Activated naive CD8-positive, alpha-beta T cell treated with anti-CD3 and anti-CD28 coated beads, Interleukin-2, amount 50 U/mL, for 24 hours (primary cell): ENCODE results near the gene MACROH2A1.

Source experiments
- ATAC-seq: fragments of 150-1000 bp; cut with Tn5 transposase; one replicate; pipeline ENCODE4 v1.10.0; 2021
- DNase-seq: peaks from one replicate; pipeline ENCODE4 v3.0.0; 2021
- H3K27ac Mint-ChIP-seq: one replicate; pipeline ENCODE4 v1.8.0; 2021; ENCODE audit warnings: mild to moderate bottlenecking, mixed read lengths
- H3K27me3 Mint-ChIP-seq: one replicate; pipeline ENCODE4 v1.8.0; 2021; ENCODE audit warnings: mixed read lengths
- H3K36me3 Mint-ChIP-seq: one replicate; pipeline ENCODE4 v1.8.0; 2021; ENCODE audit warnings: low read depth, mixed read lengths
- H3K4me1 Mint-ChIP-seq: one replicate; pipeline ENCODE4 v1.8.0; 2021; ENCODE audit warnings: mixed read lengths
- H3K4me3 Mint-ChIP-seq: one replicate; pipeline ENCODE4 v1.8.0; 2021; ENCODE audit warnings: mild to moderate bottlenecking, moderate library complexity, mixed read lengths
- H3K9me3 Mint-ChIP-seq: one replicate; pipeline ENCODE4 v1.8.0; 2021; ENCODE audit warnings: mixed read lengths

Gene MACROH2A1

GRCh38 chr5:135333732-135334515 lies 65.1 kb downstream of the MACROH2A1 start:
- H3K27me3 Mint-ChIP-seq: no peaks in the 10 kb centered on the region
- H3K27ac Mint-ChIP-seq: peak overlapping the region; percentile 41
- peaks cover 22% of the 10 kb centered on the region for H3K36me3 Mint-ChIP-seq
- H3K9me3 Mint-ChIP-seq: no peaks in the 10 kb centered on the region
- ATAC-seq (no peak), DNase-seq (no peak)
- no peak overlapping the region for H3K4me3 Mint-ChIP-seq
- H3K4me1 Mint-ChIP-seq: peaks cover 11% of the 10 kb centered on the region

- H3K4me3 Mint-ChIP-seq: no peak overlapping the region
- no peak for ATAC-seq
- no peak overlapping the region for H3K27ac Mint-ChIP-seq
- no peak for DNase-seq
- H3K27me3 Mint-ChIP-seq: no peaks in the 10 kb centered on the region
- peaks cover 11% of the 10 kb centered on the region for H3K4me1 Mint-ChIP-seq
- no peaks in the 10 kb centered on the region for H3K9me3 Mint-ChIP-seq
- H3K36me3 Mint-ChIP-seq: peaks cover 20% of the 10 kb centered on the region
Observed at GRCh38 chr5:135332519-135333150, 66.4 kb downstream of the MACROH2A1 start.

- Mint-ChIP-seq H3K27ac (no peak overlapping the region), H3K4me1 (peaks cover 11% of the 10 kb centered on the region), H3K4me3 (no peak overlapping the region), H3K27me3 (no peaks in the 10 kb centered on the region), H3K9me3 (no peaks in the 10 kb centered on the region), H3K36me3 (peaks cover 18% of the 10 kb centered on the region)
- no peak for DNase-seq
- no peak for ATAC-seq
Observed at GRCh38 chr5:135331612-135332011, 67.4 kb downstream of the MACROH2A1 start.

GRCh38 chr5:135330798-135331096 lies 68.3 kb downstream of the MACROH2A1 start:
- Mint-ChIP-seq H3K4me1 (peaks cover 15% of the 10 kb centered on the region), H3K27me3 (no peaks in the 10 kb centered on the region), H3K4me3 (no peak overlapping the region), H3K9me3 (no peaks in the 10 kb centered on the region), H3K27ac (no peak overlapping the region), H3K36me3 (peaks cover 18% of the 10 kb centered on the region)
- ATAC-seq (no peak), DNase-seq (no peak)

- Mint-ChIP-seq H3K27ac (no peak overlapping the region), H3K9me3 (no peaks in the 10 kb centered on the region), H3K27me3 (no peaks in the 10 kb centered on the region), H3K4me1 (peaks cover 16% of the 10 kb centered on the region), H3K4me3 (no peak overlapping the region), H3K36me3 (peaks cover 18% of the 10 kb centered on the region)
- ATAC-seq (no peak), DNase-seq (no peak)
Observed at GRCh38 chr5:135329913-135330797, 68.9 kb downstream of the MACROH2A1 start.

- H3K9me3 Mint-ChIP-seq: no peaks in the 10 kb centered on the region
- no peak overlapping the region for H3K4me3 Mint-ChIP-seq
- no peak overlapping the region for H3K27ac Mint-ChIP-seq
- no peak for ATAC-seq
- peaks cover 14% of the 10 kb centered on the region for H3K36me3 Mint-ChIP-seq
- no peaks in the 10 kb centered on the region for H3K27me3 Mint-ChIP-seq
- DNase-seq: no peak
- peaks cover 11% of the 10 kb centered on the region for H3K4me1 Mint-ChIP-seq
Observed at GRCh38 chr5:135329066-135329912, 69.7 kb downstream of the MACROH2A1 start.

GRCh38 chr5:135328128-135328687 lies 70.8 kb downstream of the MACROH2A1 start:
- Mint-ChIP-seq H3K27ac (no peak overlapping the region), H3K4me1 (peaks cover 11% of the 10 kb centered on the region), H3K36me3 (peaks cover 9% of the 10 kb centered on the region), H3K9me3 (no peaks in the 10 kb centered on the region), H3K27me3 (no peaks in the 10 kb centered on the region), H3K4me3 (no peak overlapping the region)
- ATAC-seq: no peak
- DNase-seq: no peak

GRCh38 chr5:135327429-135328127 lies 71.5 kb downstream of the MACROH2A1 start:
- peaks cover 11% of the 10 kb centered on the region for H3K4me1 Mint-ChIP-seq
- no peak overlapping the region for H3K4me3 Mint-ChIP-seq
- H3K9me3 Mint-ChIP-seq: no peaks in the 10 kb centered on the region
- H3K27me3 Mint-ChIP-seq: no peaks in the 10 kb centered on the region
- ATAC-seq: no peak
- no peak for DNase-seq
- H3K36me3 Mint-ChIP-seq: peaks cover 7% of the 10 kb centered on the region
- H3K27ac Mint-ChIP-seq: no peak overlapping the region

- no peaks in the 10 kb centered on the region for H3K27me3 Mint-ChIP-seq
- H3K4me1 Mint-ChIP-seq: peaks cover 11% of the 10 kb centered on the region
- H3K4me3 Mint-ChIP-seq: no peak overlapping the region
- DNase-seq (no peak), ATAC-seq (no peak)
- H3K27ac Mint-ChIP-seq: no peak overlapping the region
- H3K9me3 Mint-ChIP-seq: no peaks in the 10 kb centered on the region
- H3K36me3 Mint-ChIP-seq: peaks cover under 1% of the 10 kb centered on the region
Observed at GRCh38 chr5:135326296-135327254, 72.5 kb downstream of the MACROH2A1 start.

GRCh38 chr5:135324897-135325650 lies 74.0 kb downstream of the MACROH2A1 start:
- H3K36me3 Mint-ChIP-seq: no peaks in the 10 kb centered on the region
- ATAC-seq (no peak), DNase-seq (no peak)
- no peaks in the 10 kb centered on the region for H3K9me3 Mint-ChIP-seq
- no peak overlapping the region for H3K27ac Mint-ChIP-seq
- no peaks in the 10 kb centered on the region for H3K27me3 Mint-ChIP-seq
- peaks cover 11% of the 10 kb centered on the region for H3K4me1 Mint-ChIP-seq
- no peak overlapping the region for H3K4me3 Mint-ChIP-seq

- no peaks in the 10 kb centered on the region for H3K9me3 Mint-ChIP-seq
- H3K27ac Mint-ChIP-seq: no peak overlapping the region
- peaks cover 11% of the 10 kb centered on the region for H3K4me1 Mint-ChIP-seq
- no peaks in the 10 kb centered on the region for H3K36me3 Mint-ChIP-seq
- ATAC-seq: no peak
- H3K4me3 Mint-ChIP-seq: no peak overlapping the region
- no peak for DNase-seq
- no peaks in the 10 kb centered on the region for H3K27me3 Mint-ChIP-seq
Observed at GRCh38 chr5:135324160-135324559, 74.9 kb downstream of the MACROH2A1 start.

- Mint-ChIP-seq H3K9me3 (no peaks in the 10 kb centered on the region), H3K36me3 (no peaks in the 10 kb centered on the region), H3K4me1 (peaks cover 11% of the 10 kb centered on the region), H3K27ac (no peak overlapping the region), H3K4me3 (no peak overlapping the region), H3K27me3 (no peaks in the 10 kb centered on the region)
- no peak for ATAC-seq
- DNase-seq: no peak
Observed at GRCh38 chr5:135323701-135324132, 75.3 kb downstream of the MACROH2A1 start.
